ENCODE data around the gene HOXA11.

DNA sequence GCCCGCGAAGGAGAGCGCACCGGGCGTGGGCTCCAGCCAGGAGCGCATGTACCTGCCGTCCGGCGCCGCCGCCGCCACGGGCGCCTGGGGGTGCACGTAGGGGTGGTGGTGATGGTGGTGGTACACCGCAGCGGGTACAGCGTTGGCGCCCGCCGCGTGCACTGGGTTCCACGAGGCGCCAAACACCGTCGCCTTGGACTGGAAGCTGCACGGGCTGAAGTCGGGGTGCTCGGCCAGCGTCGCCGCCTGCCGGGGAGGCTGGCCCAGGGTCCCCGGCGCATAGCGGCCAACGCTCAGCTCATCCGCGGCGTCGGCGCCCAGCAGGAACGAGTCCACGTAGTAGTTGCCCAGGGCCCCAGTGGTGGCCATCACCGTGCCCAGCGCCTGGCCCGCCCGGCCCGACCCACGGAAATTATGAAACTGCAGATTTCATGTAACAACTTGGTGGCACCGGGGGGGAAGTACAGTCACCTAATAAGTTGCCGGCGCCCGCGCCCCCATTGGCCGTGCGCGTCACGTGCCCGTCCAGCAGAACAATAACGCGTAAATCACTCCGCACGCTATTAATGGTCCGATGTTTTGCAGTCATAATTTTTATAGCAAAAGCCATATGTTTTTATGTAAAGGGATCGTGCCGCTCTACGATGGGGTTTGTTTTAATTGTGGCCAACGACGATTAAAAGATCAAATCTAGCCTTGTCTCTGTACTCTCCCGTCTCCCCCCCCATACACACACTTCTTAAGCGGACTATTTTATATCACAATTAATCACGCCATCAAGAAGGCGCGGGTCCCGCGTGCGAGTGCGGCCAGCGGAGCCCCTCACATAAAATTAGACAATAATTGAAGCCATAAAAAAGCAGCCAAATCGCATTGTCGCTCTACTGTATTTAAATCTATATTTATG, 19.7 kb downstream of the HOXA11 start, which contains the start of gene HOXA9:
- no peak for TF ChIP-seq RARB (CRISPR knock-in tag; IDR thresholded peaks at IDR 0.05)
- no peak for TF ChIP-seq ZNF8 (CRISPR knock-in tag; IDR thresholded peaks at IDR 0.05)
- TF ChIP-seq ZFP3 (CRISPR knock-in tag; IDR thresholded peaks at IDR 0.05), result no peak
- TF ChIP-seq ARNTL (CRISPR knock-in tag; IDR thresholded peaks at IDR 0.05; ENCODE audit: borderline replicate concordance, low read depth), result no peak
- TF ChIP-seq ISL1 (CRISPR knock-in tag; IDR thresholded peaks at IDR 0.05), result no peak
- TF ChIP-seq ZFP30 (CRISPR knock-in tag; IDR thresholded peaks at IDR 0.05), result no peak
- no peak for TF ChIP-seq CSDC2 (CRISPR knock-in tag; IDR thresholded peaks at IDR 0.05)
- TF ChIP-seq, protein P1, sequence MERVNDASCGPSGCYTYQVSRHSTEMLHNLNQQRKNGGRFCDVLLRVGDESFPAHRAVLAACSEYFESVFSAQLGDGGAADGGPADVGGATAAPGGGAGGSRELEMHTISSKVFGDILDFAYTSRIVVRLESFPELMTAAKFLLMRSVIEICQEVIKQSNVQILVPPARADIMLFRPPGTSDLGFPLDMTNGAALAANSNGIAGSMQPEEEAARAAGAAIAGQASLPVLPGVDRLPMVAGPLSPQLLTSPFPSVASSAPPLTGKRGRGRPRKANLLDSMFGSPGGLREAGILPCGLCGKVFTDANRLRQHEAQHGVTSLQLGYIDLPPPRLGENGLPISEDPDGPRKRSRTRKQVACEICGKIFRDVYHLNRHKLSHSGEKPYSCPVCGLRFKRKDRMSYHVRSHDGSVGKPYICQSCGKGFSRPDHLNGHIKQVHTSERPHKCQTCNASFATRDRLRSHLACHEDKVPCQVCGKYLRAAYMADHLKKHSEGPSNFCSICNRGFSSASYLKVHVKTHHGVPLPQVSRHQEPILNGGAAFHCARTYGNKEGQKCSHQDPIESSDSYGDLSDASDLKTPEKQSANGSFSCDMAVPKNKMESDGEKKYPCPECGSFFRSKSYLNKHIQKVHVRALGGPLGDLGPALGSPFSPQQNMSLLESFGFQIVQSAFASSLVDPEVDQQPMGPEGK (CRISPR knock-in tag; IDR thresholded peaks at IDR 0.05; ENCODE audit: borderline replicate concordance), result no peak
- no peak for TF ChIP-seq ESRRG (CRISPR knock-in tag; IDR thresholded peaks at IDR 0.05)
- TF ChIP-seq, protein P2, sequence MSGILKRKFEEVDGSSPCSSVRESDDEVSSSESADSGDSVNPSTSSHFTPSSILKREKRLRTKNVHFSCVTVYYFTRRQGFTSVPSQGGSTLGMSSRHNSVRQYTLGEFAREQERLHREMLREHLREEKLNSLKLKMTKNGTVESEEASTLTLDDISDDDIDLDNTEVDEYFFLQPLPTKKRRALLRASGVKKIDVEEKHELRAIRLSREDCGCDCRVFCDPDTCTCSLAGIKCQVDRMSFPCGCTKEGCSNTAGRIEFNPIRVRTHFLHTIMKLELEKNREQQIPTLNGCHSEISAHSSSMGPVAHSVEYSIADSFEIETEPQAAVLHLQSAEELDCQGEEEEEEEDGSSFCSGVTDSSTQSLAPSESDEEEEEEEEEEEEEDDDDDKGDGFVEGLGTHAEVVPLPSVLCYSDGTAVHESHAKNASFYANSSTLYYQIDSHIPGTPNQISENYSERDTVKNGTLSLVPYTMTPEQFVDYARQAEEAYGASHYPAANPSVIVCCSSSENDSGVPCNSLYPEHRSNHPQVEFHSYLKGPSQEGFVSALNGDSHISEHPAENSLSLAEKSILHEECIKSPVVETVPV (CRISPR knock-in tag; IDR thresholded peaks at IDR 0.05), result no peak
- TF ChIP-seq, protein P3, sequence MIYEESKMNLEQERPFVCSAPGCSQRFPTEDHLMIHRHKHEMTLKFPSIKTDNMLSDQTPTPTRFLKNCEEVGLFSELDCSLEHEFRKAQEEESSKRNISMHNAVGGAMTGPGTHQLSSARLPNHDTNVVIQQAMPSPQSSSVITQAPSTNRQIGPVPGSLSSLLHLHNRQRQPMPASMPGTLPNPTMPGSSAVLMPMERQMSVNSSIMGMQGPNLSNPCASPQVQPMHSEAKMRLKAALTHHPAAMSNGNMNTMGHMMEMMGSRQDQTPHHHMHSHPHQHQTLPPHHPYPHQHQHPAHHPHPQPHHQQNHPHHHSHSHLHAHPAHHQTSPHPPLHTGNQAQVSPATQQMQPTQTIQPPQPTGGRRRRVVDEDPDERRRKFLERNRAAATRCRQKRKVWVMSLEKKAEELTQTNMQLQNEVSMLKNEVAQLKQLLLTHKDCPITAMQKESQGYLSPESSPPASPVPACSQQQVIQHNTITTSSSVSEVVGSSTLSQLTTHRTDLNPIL (CRISPR knock-in tag; IDR thresholded peaks at IDR 0.05; ENCODE audit: low read depth), result no peak
- TF ChIP-seq ZC3H10 (CRISPR knock-in tag; IDR thresholded peaks at IDR 0.05), result no peak

Measured in SK-N-SH treated with all-trans-retinoic acid at 6 μM for 48 hours (cell line).